Measurements from ENCODE around the gene TMEM178B. TPM values are rescaled to one million over a fixed set of nuclear protein-coding genes. Genes with fewer than 3 reads are reported as not detected.

Gene TMEM178B
- total and polyA plus RNA-seq, 2 of the 13 experiments (the other 11 are each of a cell fraction or from before 2014, with no cell fraction given): 0.01 to 0.02 TPM

- peak; percentile 79 for TF ChIP-seq MNT (IDR thresholded peaks at IDR 0.05)
- no peak for TF ChIP-seq SMAD9 (CRISPR knock-in tag; IDR thresholded peaks at IDR 0.05)
- no peak for TF ChIP-seq HHEX (CRISPR knock-in tag; IDR thresholded peaks at IDR 0.05)
- ATAC-seq (no peak), FAIRE-seq (no peak), DNase-seq (ENCODE audit: low spot score) (no peak)
- in situ Hi-C loops (cut with HindIII; ENCODE audit: extremely low pct_ligation_motif_present, low pct_unique_long_range_greater_than_20kb): no loop called here
- Histone ChIP-seq H3K27ac (ENCODE audit: extremely low read length, insufficient read depth, low read length) (no peak overlapping the region), H3K4me3 (replicated peaks in 1 of 3; ENCODE audit: insufficient read depth in 1 of 3, low read depth in 2 of 3, low read length in 3 of 3) (no peak overlapping the region), H3K36me3 (replicated peaks in 1 of 2; ENCODE audit: control insufficient read depth in 1 of 2, insufficient read depth in 2 of 2, low read length in 2 of 2) (no peaks in the 10 kb centered on the region), H4K20me1 (ENCODE audit: insufficient read depth, low read length) (no peaks in the 10 kb centered on the region), H3K4me1 (ENCODE audit: insufficient read depth, low read length) (no peaks in the 10 kb centered on the region), H3K79me2 (ENCODE audit: insufficient read depth, low read length) (no peaks in the 10 kb centered on the region), H2AFZ (ENCODE audit: low read length) (no peak overlapping the region), H3K27me3 (ENCODE audit: control insufficient read depth in 1 of 2, insufficient read depth in 2 of 2, low read length in 2 of 2) (peaks cover 4 to 6% of the 10 kb centered on the region in 2 experiments; a peak in 2 of 5 replicates), H3K9ac (ENCODE audit: insufficient read depth, low read depth, low read length) (no peak overlapping the region), H3K4me2 (ENCODE audit: low read depth, low read length) (no peak overlapping the region), H3K9me3 (ENCODE audit: low read length) (no peaks in the 10 kb centered on the region)
- ChIA-PET POLR2A (no interaction called here), CTCF (ENCODE audit: low intra/inter-chr PET ratio, low total read pairs) (no interaction called here)
- intact Hi-C loops (cut with micrococcal nuclease; ENCODE audit: unreplicated experiment): no loop called here
- 3% methylated on average over 4 of the region's 4 CpGs for WGBS (ENCODE audit: low lambda C conversion rate)
- no TSS peak for BruUV-seq (replicated peaks)
These were observed 73.6 kb downstream of the TMEM178B start for GRCh38 chr7:141147482-141147881.

- ChIA-PET POLR2A (no interaction called here), CTCF (ENCODE audit: low intra/inter-chr PET ratio, low total read pairs) (no interaction called here)
- DNase-seq (ENCODE audit: low spot score): no peak
- no peak overlapping the region for H3K4me2 ChIP-seq (ENCODE audit: low read depth, low read length)
- H3K79me2 ChIP-seq (ENCODE audit: insufficient read depth, low read length): no peaks in the 10 kb centered on the region
- BruUV-seq (replicated peaks): no TSS peak
- H2AFZ ChIP-seq (ENCODE audit: low read length): no peak overlapping the region
- intact Hi-C loops (cut with micrococcal nuclease; ENCODE audit: unreplicated experiment) (no loop called here), in situ Hi-C loops (cut with HindIII; ENCODE audit: extremely low pct_ligation_motif_present, low pct_unique_long_range_greater_than_20kb) (no loop called here)
- H3K27ac ChIP-seq (ENCODE audit: extremely low read length, insufficient read depth, low read length): no peak overlapping the region
- no peaks in the 10 kb centered on the region for H3K4me1 ChIP-seq (ENCODE audit: insufficient read depth, low read length)
- FAIRE-seq: no peak
- H4K20me1 ChIP-seq (ENCODE audit: insufficient read depth, low read length): no peaks in the 10 kb centered on the region
- no peak overlapping the region for H3K9ac ChIP-seq (ENCODE audit: insufficient read depth, low read depth, low read length)
- no peaks in the 10 kb centered on the region for H3K36me3 ChIP-seq (replicated peaks in 1 of 2; ENCODE audit: control insufficient read depth in 1 of 2, insufficient read depth in 2 of 2, low read length in 2 of 2)
- H3K27me3 ChIP-seq (ENCODE audit: control insufficient read depth in 1 of 2, insufficient read depth in 2 of 2, low read length in 2 of 2): peaks cover 0 to 6% of the 10 kb centered on the region in 2 experiments; a peak in 1 of 5 replicates
- no peaks in the 10 kb centered on the region for H3K9me3 ChIP-seq (ENCODE audit: low read length)
- no peak overlapping the region for H3K4me3 ChIP-seq (replicated peaks in 1 of 3; ENCODE audit: insufficient read depth in 1 of 3, low read depth in 2 of 3, low read length in 3 of 3)
- 3% methylated on average over 2 of the region's 2 CpGs for WGBS (ENCODE audit: low lambda C conversion rate)
- no peak for ATAC-seq
- no peak for TF ChIP-seq TAF1 (CRISPR knock-in tag; IDR thresholded peaks at IDR 0.05)
- no peak for TF ChIP-seq EHMT2 (IDR thresholded peaks at IDR 0.05; ENCODE audit: borderline replicate concordance, low read depth, low read length)
- TF ChIP-seq ZFY (CRISPR knock-in tag; IDR thresholded peaks at IDR 0.05): no peak
- TF ChIP-seq ZNF382 (CRISPR knock-in tag; IDR thresholded peaks at IDR 0.05; ENCODE audit: borderline replicate concordance): no peak
- TF ChIP-seq ZNF253 (CRISPR knock-in tag; IDR thresholded peaks at IDR 0.05; ENCODE audit: borderline replicate concordance): no peak
- no peak for TF ChIP-seq U2AF1 (optimal IDR thresholded peaks at IDR 0.05; ENCODE audit: low read depth, low read length)
- no peak for TF ChIP-seq DMTF1 (CRISPR knock-in tag; IDR thresholded peaks at IDR 0.05)
- TF ChIP-seq CEBPB (IDR thresholded peaks at IDR 0.05; ENCODE audit: borderline replicate concordance, low read depth, low read length): no peak
- no peak for TF ChIP-seq NFIB (CRISPR knock-in tag; IDR thresholded peaks at IDR 0.05; ENCODE audit: borderline replicate concordance)
- TF ChIP-seq ZBTB14 (CRISPR knock-in tag; IDR thresholded peaks at IDR 0.05): no peak
- TF ChIP-seq ZFP37 (CRISPR knock-in tag; IDR thresholded peaks at IDR 0.05; ENCODE audit: borderline replicate concordance): no peak
- no peak for TF ChIP-seq DNMT1 (CRISPR knock-in tag; IDR thresholded peaks at IDR 0.05)
- no peak for TF ChIP-seq MAFK (conservative IDR thresholded peaks at IDR 0.05 in 1 of 2, IDR thresholded peaks at IDR 0.05 in 1 of 2; ENCODE audit: low read length in 2 of 2)
These were observed 76.6 kb downstream of the TMEM178B start for GRCh38 chr7:141150465-141150864.

All from HepG2 (cell line).